Measurements from ENCODE around the gene OXER1.

DNA sequence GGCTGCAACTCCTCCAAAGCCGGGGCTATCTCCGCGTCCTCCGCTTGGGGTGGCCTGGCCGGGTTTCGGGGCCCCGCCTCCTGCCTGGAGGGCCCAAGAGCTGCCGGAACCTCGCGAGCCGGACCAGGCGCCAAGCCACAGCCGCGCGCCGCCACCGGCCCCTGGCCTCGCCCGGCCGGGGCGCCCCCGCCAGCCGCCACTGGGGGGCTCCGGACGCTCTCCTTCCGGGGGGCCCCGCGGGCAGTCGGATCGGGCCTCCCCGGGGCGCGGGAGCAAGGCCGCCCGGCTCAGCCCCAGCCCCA lies 45.8 kb upstream of the OXER1 start:
- TF ChIP-seq EZH2phosphoT487 (IDR thresholded peaks at IDR 0.05; ENCODE audit: insufficient read depth, low read depth) (no peak), EZH2 (IDR thresholded peaks at IDR 0.05; ENCODE audit: insufficient read depth, poor library complexity, severe bottlenecking) (no peak)

Measured in GM23248 (cell line).